Islet of Langerhans (tissue), 1 donor: ENCODE measurements around the gene MEFV.
A peak's percentile ranks its signal among the peaks of the same experiment; 100 is the strongest.
"Not testable (repeated sequence)": the region's sequence is repeated elsewhere in the genome, so short reads cannot be mapped to it uniquely, and the experiment has no call there.

Experiments
- FAIRE-seq: peaks from one replicate; lab custom pipeline; 2011; peaks lifted over from hg19 to GRCh38; lab: Jason Lieb, UNC

MEFV gene

GRCh38 chr16:3256146-3256865 is at the start of gene MEFV:
Gene MEFV, minus strand, starts transcription at chr16:3256633. Its CDS starts 46 bp downstream, at chr16:3256587.
- no peak for FAIRE-seq

- no peak for FAIRE-seq
Observed at GRCh38 chr16:3306078-3306477, 49.6 kb upstream of the MEFV start.

DNA sequence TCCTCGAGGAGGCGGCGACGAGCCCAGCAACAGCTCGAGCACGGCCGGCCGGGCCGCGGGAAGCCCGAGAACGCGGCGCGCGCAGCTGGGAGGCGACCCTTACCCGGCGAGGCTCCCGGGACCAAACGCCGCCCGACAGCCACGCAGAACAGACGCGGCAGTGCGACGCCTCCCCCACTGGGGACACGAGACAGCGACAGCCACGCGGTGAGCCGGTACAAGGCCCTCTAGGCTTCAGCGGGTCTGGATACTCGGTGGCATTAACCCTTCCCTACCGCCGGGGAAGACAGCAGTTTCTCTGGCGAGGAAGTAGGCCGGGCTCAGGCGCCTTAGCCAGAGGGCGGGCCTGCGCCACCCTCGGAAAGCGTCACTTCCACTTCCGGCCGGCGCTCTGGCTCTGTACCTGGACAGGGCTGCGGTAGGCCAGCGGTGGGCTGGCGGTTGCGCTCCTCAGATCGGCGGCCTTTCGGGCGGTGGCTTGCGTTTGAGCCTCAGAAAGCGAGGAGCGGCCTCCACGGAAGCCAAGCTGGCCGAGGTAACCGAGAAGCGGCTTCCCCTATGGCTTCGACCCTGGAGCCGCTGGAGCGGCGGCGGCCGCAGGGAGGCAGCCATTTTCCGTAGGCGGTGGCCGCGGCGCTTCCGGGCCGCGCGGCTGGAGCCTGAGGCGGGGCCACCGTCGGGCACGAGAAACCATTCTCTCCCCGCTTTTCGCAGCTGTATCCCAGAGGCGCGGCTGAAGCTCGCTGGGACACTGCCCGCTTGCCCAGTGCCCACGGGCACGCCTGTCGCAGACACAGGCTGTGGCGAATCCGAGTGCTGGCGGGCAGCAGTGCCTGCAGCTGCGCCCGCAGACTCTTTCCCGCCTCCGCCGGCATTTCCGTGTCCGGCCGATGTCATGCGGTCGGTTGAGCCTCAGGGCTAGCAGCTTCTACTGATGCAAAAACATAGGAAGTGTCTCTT is 49.0 kb upstream of the MEFV start, which contains the start of the genes TIGD7 and ZNF75A:
TSS of gene TIGD7 (minus strand) at position 322 of the 960 bp plus-strand sequence. CDS start 4,816 bp downstream, outside the sequence.
TSS of gene ZNF75A (plus strand) at position 389 of the 960 bp plus-strand sequence. CDS start 2,932 bp downstream, outside the sequence.
- no peak for FAIRE-seq

- FAIRE-seq, result no peak
Observed at GRCh38 chr16:3304370-3304769, 47.9 kb upstream of the MEFV start.

DNA sequence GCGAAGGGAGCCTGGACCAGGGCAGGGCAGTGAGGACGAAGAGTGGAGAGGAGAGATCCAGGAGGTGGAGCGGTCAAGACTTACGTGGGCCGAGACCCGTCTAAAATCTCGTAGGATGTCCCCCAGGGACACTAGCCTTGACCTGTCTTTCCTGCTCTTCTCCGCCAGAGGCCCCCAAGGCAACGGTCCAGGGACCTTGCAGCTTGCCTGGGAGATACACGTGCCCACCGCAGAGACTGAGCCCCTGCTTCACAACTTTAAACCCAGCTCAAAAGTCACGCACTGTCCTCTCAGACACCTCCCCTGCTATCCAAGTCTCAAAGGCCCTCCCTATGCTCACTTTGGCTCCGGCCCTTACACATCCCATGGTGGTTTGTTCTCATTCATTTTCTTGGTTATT is 39.4 kb upstream of the MEFV start:
- FAIRE-seq, result no peak

GRCh38 chr16:3295209-3295608 is 38.8 kb upstream of the MEFV start:
- no peak for FAIRE-seq

GRCh38 chr16:3292604-3293003 is 36.2 kb upstream of the MEFV start:
- FAIRE-seq, result no peak

- no peak for FAIRE-seq
Observed at GRCh38 chr16:3289998-3290673, 33.7 kb upstream of the MEFV start.

DNA sequence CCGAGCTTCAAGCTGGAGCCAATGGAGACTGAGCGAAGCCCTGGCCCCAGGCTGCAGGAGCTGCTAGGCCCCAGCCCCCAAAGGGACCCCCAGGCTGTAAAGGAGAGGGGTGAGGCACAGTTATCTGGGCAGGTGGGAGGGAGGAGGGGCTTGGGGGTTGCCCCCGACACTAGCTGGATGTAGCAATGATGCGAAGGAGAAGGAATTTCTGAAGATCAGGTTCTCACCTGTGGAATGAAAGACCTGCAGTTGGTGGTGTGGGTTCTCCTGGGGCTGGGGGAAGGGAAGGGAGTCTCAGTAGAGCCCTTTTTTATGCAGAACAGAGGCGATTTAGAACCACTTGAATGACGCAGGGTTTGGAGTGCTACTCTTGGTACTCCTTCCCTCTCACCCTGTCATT is 28.7 kb upstream of the MEFV start:
- FAIRE-seq, result no peak

DNA sequence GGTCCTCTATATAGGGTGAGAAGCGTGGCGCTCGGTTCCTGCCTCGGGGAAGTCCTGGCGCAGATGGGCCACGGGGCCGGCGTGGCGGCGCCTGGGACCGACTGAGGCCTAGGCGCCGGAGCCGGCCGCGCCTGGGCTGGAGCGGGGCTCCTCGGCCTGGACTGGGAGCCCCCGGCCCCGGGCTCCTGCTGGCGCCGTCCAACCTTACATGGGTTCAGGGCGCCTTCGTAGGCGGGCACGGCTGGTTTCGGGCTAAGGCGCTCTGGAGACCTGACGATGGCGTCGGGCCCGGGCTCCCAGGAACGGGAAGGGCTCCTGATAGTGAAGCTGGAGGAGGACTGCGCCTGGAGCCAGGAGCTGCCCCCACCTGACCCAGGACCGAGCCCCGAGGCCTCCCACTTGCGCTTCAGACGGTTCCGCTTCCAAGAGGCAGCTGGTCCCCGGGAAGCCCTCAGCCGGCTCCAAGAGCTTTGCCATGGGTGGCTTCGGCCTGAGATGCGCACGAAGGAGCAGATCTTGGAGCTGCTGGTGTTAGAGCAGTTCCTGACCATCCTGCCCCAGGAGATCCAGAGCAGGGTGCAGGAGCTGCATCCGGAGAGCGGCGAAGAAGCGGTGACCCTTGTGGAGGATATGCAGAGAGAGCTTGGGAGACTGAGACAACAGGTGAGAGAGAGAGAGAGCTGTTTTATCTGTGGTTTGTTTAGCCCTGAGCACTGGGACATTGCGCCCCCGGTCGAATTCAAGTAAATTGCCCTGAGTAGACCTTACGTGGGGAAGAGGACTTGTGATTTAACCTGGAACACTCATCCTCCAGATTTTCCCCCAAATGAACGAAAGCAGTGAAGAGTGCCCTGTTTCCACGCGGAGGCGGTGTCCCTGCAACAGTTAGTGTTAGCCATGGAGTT is 27.4 kb upstream of the MEFV start:
- FAIRE-seq, result no peak

- peak; percentile 78 for FAIRE-seq
Observed at GRCh38 chr16:3282730-3283542, 26.5 kb upstream of the MEFV start, which contains the start of gene ZNF263. Gene ZNF263, plus strand, starts transcription at chr16:3283491. Its CDS starts 328 bp downstream, at chr16:3283819.

GRCh38 chr16:3282103-3282729 is 25.8 kb upstream of the MEFV start:
- FAIRE-seq, result no peak

DNA sequence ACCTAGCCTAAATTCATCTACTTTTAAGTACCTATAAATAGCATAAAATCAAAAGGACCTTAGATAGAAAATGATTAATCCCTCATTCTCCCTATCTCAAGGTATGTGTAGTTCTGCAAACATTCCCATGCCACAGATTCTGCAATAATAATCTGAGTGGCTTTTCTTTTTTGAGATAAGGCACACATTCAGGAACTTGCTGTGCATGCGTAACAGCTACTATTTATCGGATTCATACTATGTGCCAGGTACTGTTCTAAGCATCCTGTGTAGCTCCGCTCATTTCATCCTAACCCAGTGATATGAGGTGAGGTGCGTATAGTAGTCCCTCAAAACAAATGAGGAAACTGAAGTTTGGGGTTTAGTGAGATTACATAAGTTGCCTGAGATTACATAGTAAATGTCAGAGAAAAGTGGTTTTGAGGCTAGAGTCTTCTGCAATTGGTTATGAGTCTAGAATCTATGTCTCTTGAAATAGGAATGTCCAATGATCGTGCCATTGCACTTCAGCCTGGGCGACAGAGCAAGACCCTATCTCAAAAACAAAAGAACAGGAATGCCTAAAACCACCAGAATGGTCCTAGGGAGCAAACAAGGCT is 24.9 kb upstream of the MEFV start:
- FAIRE-seq, result no peak

DNA sequence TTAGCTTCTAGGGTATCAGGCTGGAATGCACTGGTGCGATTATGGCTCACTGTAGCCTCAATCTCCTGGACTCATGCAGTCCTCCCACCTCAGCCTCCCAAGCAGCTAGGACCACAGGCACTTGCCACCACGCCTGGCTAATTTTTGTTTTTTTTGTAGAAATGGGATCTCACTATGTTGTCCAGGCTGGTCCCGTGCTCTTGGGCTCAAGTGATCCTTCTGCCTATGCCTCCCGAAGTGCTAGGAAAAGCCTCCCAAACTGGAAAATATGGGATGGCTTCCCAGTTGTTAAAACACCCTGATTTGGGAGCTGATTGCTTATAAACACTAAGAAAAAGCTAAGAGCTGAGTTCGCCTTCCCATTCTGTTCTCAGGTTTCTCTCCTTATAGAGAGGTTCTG is 20.2 kb upstream of the MEFV start:
- FAIRE-seq, result no peak

- FAIRE-seq, result no peak
Observed at GRCh38 chr16:3274947-3275346, 18.5 kb upstream of the MEFV start.

GRCh38 chr16:3274490-3274889 is 18.1 kb upstream of the MEFV start:
- no peak for FAIRE-seq

DNA sequence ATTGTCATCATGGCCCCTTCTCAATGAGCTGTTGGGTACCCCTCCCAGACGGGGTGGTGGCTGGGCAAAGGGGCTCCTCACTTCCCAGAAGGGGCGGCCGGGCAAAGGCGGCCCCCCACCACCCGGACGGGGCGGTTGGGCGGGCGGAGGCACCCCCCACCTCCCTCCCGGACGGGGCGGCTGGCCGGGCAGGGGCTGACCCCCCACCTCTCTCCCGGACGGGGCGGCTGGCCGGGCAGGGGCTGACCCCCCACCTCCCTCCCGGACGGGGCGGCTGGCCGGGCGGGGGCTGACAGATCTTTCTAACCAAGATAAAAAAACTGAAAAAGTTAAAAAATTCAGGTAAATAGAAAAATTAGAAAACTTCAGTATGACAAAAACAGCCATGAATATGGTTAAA is 14.8 kb upstream of the MEFV start:
- FAIRE-seq, result not testable (repeated sequence)

DNA sequence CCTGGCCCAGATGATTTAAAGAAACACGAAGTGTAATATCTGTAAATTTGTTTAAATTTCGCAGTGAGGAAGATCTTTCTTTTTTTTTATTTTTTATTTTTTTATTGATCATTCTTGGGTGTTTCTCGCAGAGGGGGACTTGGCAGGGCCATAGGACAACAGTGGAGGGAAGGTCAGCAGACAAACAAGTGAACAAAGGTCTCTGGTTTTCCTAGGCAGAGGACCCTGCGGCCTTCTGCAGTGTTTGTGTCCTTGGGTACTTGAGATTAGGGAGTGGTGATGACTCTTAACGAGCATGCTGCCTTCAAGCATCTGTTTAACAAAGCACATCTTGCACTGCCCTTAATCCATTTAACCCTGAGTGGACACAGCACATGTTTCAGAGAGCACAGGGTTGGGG is 14.3 kb upstream of the MEFV start:
- FAIRE-seq, result not testable (repeated sequence)

DNA sequence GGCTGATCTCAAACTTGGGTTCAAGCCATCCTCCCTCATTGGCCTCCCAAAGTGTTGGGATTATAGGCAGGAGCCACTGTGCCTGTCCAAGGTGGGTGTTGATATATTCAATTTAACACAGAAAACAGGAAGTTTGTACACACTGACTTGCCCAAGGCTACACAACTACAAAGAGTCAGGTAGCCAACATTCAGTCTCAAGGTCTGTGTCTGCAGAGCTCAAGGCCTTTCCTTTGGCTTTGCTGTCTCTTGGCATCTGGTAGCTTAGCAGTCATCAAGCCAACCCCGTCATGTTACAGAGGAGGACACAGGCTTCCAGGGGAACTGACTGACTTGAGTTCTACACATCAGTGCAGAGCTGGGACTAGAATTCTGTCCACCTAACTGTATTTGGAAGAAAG is 11.9 kb upstream of the MEFV start:
- no peak for FAIRE-seq
